Measurements from ENCODE around the gene EBLN2. TPM values are rescaled to one million over a fixed set of nuclear protein-coding genes. Genes with fewer than 3 reads are reported as not detected.

EBLN2 gene
- total RNA-seq, 2 experiments from 2014 or later = 6.3 to 6.9 TPM

GRCh38 chr3:73096169-73096568 lies 34.7 kb downstream of the EBLN2 start:
- POLR2A ChIA-PET = no interaction called here
- Mint-ChIP-seq H3K27me3 (no peaks in the 10 kb centered on the region), H3K4me3 (no peak overlapping the region)

GRCh38 chr3:73098026-73098425 lies 36.6 kb downstream of the EBLN2 start:
- Mint-ChIP-seq H3K4me3 (no peak overlapping the region), H3K9me3 (no peaks in the 10 kb centered on the region), H3K36me3 (ENCODE audit: low read depth) (no peaks in the 10 kb centered on the region), H3K27me3 (no peaks in the 10 kb centered on the region), H3K4me1 (peaks cover 8% of the 10 kb centered on the region), H3K27ac (no peak overlapping the region)
- DNase-seq = no peak
- ChIA-PET CTCF (no interaction called here), POLR2A (no interaction called here)

More at GRCh38 chr3:73096169-73096568, 34.7 kb downstream of the EBLN2 start:
- H3K36me3 Mint-ChIP-seq (ENCODE audit: low read depth) = no peaks in the 10 kb centered on the region
- H3K27ac Mint-ChIP-seq = no peak overlapping the region
- H3K4me1 Mint-ChIP-seq = peaks cover 8% of the 10 kb centered on the region
- H3K9me3 Mint-ChIP-seq = no peaks in the 10 kb centered on the region
- DNase-seq = no peak
- CTCF ChIA-PET = interaction anchor here (0.5 to 1.3 kb wide), 3 partner anchors 35 to 1277 kb away, joined by 3 read pairs; no protein-coding TSS in a partner anchor

- POLR2A ChIA-PET = no interaction called here
- Mint-ChIP-seq H3K4me1 (peaks cover 8% of the 10 kb centered on the region), H3K4me3 (no peak overlapping the region), H3K27ac (no peak overlapping the region), H3K36me3 (ENCODE audit: low read depth) (no peaks in the 10 kb centered on the region), H3K9me3 (no peaks in the 10 kb centered on the region), H3K27me3 (no peaks in the 10 kb centered on the region)
- CTCF ChIA-PET = no interaction called here
- no peak for DNase-seq
Measured at GRCh38 chr3:73098873-73099272, 37.4 kb downstream of the EBLN2 start.

- H3K9me3 Mint-ChIP-seq = no peaks in the 10 kb centered on the region
- POLR2A ChIA-PET = no interaction called here
- no peaks in the 10 kb centered on the region for H3K4me1 Mint-ChIP-seq
- no peaks in the 10 kb centered on the region for H3K27me3 Mint-ChIP-seq
- no peak overlapping the region for H3K27ac Mint-ChIP-seq
- no peaks in the 10 kb centered on the region for H3K36me3 Mint-ChIP-seq (ENCODE audit: low read depth)
- CTCF ChIA-PET = no interaction called here
- peak; percentile 81 for DNase-seq
- no peak overlapping the region for H3K4me3 Mint-ChIP-seq
Measured at GRCh38 chr3:73100741-73101559, 39.5 kb downstream of the EBLN2 start.

DNA sequence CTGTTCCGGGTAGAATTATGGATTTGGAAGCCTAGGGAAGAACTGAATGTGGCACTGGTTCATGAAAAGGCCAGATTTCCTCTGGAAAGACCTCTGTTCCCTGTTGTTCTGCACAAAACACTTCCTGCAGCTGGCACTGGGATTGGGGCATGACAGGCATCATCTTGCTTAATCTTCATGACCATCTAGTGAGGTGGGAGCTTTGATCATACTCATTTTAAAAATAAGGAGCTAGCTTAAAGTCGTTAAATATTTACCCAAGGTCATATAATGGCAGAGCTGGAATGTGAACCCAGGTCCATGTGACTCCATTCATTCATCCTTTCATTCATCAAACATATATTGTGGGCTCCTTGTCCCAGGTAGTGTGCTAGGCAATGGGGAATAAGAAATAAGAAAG lies 40.4 kb downstream of the EBLN2 start:
- POLR2A ChIA-PET = no interaction called here
- Mint-ChIP-seq H3K27ac (no peak overlapping the region), H3K9me3 (no peaks in the 10 kb centered on the region), H3K4me3 (no peak overlapping the region), H3K27me3 (no peaks in the 10 kb centered on the region), H3K36me3 (ENCODE audit: low read depth) (no peaks in the 10 kb centered on the region), H3K4me1 (no peaks in the 10 kb centered on the region)
- no peak for DNase-seq
- CTCF ChIA-PET = no interaction called here

GRCh38 chr3:73107215-73107614 lies 45.8 kb downstream of the EBLN2 start:
- no peaks in the 10 kb centered on the region for H3K9me3 Mint-ChIP-seq
- no peak overlapping the region for H3K4me3 Mint-ChIP-seq
- CTCF ChIA-PET = no interaction called here
- no peak overlapping the region for H3K27ac Mint-ChIP-seq
- DNase-seq = no peak
- POLR2A ChIA-PET = no interaction called here
- H3K4me1 Mint-ChIP-seq = no peaks in the 10 kb centered on the region
- H3K27me3 Mint-ChIP-seq = no peaks in the 10 kb centered on the region
- H3K36me3 Mint-ChIP-seq (ENCODE audit: low read depth) = no peaks in the 10 kb centered on the region

- no peak overlapping the region for H3K27ac Mint-ChIP-seq
- ChIA-PET CTCF (no interaction called here), POLR2A (no interaction called here)
- H3K36me3 Mint-ChIP-seq (ENCODE audit: low read depth) = no peaks in the 10 kb centered on the region
- H3K9me3 Mint-ChIP-seq = no peaks in the 10 kb centered on the region
- H3K27me3 Mint-ChIP-seq = no peaks in the 10 kb centered on the region
- no peaks in the 10 kb centered on the region for H3K4me1 Mint-ChIP-seq
- no peak for DNase-seq
- H3K4me3 Mint-ChIP-seq = no peak overlapping the region
Measured at GRCh38 chr3:73107676-73108187, 46.3 kb downstream of the EBLN2 start.

DNA sequence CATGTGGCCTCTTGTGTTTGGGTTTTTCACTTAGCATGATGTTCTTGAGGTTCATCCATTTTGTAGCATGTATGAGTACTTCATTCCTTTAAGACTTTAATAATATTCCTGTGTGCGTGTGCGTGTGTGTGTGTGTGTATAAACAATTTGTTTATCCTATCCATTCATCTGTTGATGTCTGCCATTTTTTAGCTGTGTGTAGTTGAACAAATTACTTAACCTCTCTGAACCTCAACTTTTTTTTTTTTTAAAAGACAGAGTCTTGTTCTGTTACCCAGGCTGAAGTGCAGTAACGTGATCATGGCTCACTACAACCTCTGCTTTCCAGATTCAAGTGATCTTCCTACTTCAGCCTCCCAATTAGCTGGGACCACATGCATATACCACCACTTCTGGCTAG lies 47.3 kb downstream of the EBLN2 start:
- DNase-seq = no peak
- Mint-ChIP-seq H3K4me3 (no peak overlapping the region), H3K9me3 (no peaks in the 10 kb centered on the region), H3K27ac (no peak overlapping the region), H3K4me1 (no peaks in the 10 kb centered on the region), H3K36me3 (ENCODE audit: low read depth) (no peaks in the 10 kb centered on the region), H3K27me3 (peaks cover 3% of the 10 kb centered on the region)
- ChIA-PET POLR2A (no interaction called here), CTCF (interaction anchor here (0.6 kb wide), 1 partner anchor 1107 kb away, joined by 3 read pairs; no protein-coding TSS in a partner anchor)

- no peaks in the 10 kb centered on the region for H3K36me3 Mint-ChIP-seq (ENCODE audit: low read depth)
- POLR2A ChIA-PET = no interaction called here
- no peaks in the 10 kb centered on the region for H3K9me3 Mint-ChIP-seq
- H3K4me3 Mint-ChIP-seq = no peak overlapping the region
- peaks cover 3% of the 10 kb centered on the region for H3K27me3 Mint-ChIP-seq
- H3K4me1 Mint-ChIP-seq = no peaks in the 10 kb centered on the region
- no peak for DNase-seq
- H3K27ac Mint-ChIP-seq = no peak overlapping the region
- CTCF ChIA-PET = interaction anchor here (0.5 kb wide), 1 partner anchor 414 kb away, joined by 3 read pairs; no protein-coding TSS in a partner anchor
Measured at GRCh38 chr3:73110530-73110929, 49.1 kb downstream of the EBLN2 start.

Other genes with a start within 250 kb of the EBLN2 start
- gene SHQ1, start 213.2 kb upstream of the EBLN2 start, total RNA-seq = 10 to 100 TPM; 22.1 to 24.2 TPM
- gene GXYLT2, start 173.6 kb upstream of the EBLN2 start, total RNA-seq = not detected
- gene PPP4R2, start 64.8 kb upstream of the EBLN2 start, total RNA-seq = 10 to 100 TPM; 76.9 to 86.6 TPM